Measurements from ENCODE around the gene HPSE2. TPM values are rescaled to one million over a fixed set of nuclear protein-coding genes. Genes with fewer than 3 reads are reported as not detected.

HPSE2 gene
- polyA plus RNA-seq, 1 experiment = not detected

DNA sequence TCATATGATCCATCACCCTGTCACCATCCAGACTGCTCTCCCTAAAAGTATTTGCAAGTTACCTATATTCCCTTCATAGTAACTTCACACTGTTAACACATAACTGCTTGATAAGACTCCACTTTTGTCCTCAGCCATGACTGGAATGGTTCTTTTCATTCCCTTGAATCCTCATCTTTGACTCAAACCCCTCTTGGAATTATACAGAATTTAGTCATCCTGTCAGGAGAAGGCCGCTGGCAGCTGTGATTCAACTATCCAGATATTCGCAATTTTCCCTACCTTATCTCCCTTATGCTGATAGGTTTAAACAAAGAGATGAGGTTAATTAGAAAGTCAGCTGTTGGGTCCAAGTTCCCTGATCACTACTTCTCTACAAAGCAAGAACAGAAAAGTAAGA lies 646.0 kb downstream of the HPSE2 start:
- TF ChIP-seq, protein P1, sequence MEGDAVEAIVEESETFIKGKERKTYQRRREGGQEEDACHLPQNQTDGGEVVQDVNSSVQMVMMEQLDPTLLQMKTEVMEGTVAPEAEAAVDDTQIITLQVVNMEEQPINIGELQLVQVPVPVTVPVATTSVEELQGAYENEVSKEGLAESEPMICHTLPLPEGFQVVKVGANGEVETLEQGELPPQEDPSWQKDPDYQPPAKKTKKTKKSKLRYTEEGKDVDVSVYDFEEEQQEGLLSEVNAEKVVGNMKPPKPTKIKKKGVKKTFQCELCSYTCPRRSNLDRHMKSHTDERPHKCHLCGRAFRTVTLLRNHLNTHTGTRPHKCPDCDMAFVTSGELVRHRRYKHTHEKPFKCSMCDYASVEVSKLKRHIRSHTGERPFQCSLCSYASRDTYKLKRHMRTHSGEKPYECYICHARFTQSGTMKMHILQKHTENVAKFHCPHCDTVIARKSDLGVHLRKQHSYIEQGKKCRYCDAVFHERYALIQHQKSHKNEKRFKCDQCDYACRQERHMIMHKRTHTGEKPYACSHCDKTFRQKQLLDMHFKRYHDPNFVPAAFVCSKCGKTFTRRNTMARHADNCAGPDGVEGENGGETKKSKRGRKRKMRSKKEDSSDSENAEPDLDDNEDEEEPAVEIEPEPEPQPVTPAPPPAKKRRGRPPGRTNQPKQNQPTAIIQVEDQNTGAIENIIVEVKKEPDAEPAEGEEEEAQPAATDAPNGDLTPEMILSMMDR (IDR thresholded peaks at IDR 0.05; ENCODE audit: low read depth, low read length) = no peak
- no peak for DNase-seq (ENCODE audit: low read depth, low spot score)
- ChIA-PET POLR2A (no interaction called here), CTCF (no interaction called here)
- Histone ChIP-seq H3K9me3 (ENCODE audit: control insufficient read depth, insufficient read depth, low read length) (no peaks in the 10 kb centered on the region), H3K27ac (ENCODE audit: low read depth, low read length) (no peak overlapping the region), H3K27me3 (ENCODE audit: control insufficient read depth, insufficient read depth, low read length) (no peaks in the 10 kb centered on the region), H3K4me3 (ENCODE audit: low read depth, low read length) (no peak overlapping the region)

DNA sequence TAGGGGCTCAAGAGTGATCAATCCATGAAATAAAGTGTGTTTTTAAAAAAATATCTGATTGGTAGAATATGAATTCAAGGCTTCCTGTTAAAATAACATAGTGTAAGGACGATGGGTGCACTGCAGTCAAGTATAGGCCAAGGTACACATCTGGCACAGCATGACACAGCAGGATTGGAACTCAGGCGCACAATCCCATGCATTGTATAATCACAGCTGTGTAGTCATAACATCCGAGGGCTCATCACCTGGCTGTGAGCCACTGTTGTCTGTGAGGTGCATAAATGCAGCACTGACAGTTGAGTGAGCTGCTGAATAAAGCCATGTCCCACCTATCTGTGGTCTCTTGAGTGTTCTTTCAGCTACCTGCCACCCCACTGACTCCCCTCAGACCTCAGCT lies 646.6 kb downstream of the HPSE2 start:
- CTCF ChIA-PET = interaction anchor here (1.4 kb wide), 1 partner anchor 122 kb away, joined by 4 read pairs; no protein-coding TSS in a partner anchor
- H3K27me3 ChIP-seq (ENCODE audit: control insufficient read depth, insufficient read depth, low read length) = no peaks in the 10 kb centered on the region

DNA sequence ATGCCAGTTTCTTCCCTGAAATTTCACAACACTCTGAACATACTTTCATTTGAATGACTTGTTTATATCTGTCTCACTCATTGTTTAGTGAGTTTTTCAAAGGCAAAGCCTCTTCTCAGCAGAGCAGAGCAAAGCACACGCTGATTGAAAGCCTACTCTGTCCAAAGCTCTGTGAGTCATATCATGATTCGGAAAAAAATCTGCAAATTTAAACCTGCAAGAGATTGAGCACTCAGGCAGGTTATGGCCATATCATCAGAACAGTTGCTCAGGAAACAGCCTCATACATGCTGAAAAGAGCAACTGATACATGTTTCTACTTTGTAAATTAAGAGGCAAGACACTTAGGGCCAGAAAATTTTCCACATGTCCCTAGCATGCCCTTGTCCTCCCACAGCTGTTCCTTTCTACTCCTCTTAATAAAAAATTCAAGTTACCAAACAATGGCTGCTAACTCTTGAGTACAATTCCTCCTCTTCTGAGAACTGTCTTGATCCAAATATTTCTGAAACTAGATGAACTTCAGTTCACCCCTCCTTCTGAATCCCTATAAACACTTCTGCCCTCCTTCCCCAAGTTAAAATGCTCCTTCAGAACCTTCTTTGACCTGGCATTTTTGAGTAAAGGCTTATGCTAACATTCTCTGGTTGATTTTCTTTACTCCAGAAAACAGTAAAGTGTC lies 648.4 kb downstream of the HPSE2 start:
- Histone ChIP-seq H3K9me3 (ENCODE audit: control insufficient read depth, insufficient read depth, low read length) (no peaks in the 10 kb centered on the region), H3K27me3 (ENCODE audit: control insufficient read depth, insufficient read depth, low read length) (no peaks in the 10 kb centered on the region), H3K27ac (ENCODE audit: low read depth, low read length) (no peak overlapping the region), H3K4me3 (ENCODE audit: low read depth, low read length) (no peak overlapping the region)
- no peak for DNase-seq (ENCODE audit: low read depth, low spot score)
- ChIA-PET POLR2A (no interaction called here), CTCF (interaction anchor here (1.4 kb wide), 1 partner anchor 120 kb away, joined by 4 read pairs; no protein-coding TSS in a partner anchor)
- TF ChIP-seq, protein P1 (IDR thresholded peaks at IDR 0.05; ENCODE audit: low read depth, low read length) = no peak

More for the DNA sequence above, 646.6 kb downstream of the HPSE2 start:
- no peak for DNase-seq (ENCODE audit: low read depth, low spot score)
- no peak overlapping the region for H3K27ac ChIP-seq (ENCODE audit: low read depth, low read length)
- no peaks in the 10 kb centered on the region for H3K9me3 ChIP-seq (ENCODE audit: control insufficient read depth, insufficient read depth, low read length)
- POLR2A ChIA-PET = no interaction called here
- H3K4me3 ChIP-seq (ENCODE audit: low read depth, low read length) = no peak overlapping the region
- TF ChIP-seq, protein P1 (IDR thresholded peaks at IDR 0.05; ENCODE audit: low read depth, low read length) = no peak

DNA sequence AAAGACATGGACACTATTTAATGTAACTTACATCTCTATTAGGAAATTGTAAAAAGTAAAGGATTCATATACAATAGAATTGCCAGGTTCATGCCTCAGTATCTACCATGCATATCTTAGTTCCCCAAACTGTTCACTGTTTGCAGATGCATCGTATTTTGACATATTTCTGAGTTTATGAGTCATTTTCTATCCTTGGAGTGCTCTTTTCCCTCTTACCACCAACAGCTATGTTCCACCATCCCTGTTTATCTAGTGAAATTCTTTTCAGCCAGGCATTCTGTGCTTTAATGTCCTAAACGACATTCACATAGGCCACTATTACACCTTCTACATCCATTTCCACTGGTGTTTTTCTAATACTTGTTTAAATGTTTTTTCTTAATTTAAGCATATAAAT lies 649.6 kb downstream of the HPSE2 start:
- no peak overlapping the region for H3K4me3 ChIP-seq (ENCODE audit: low read depth, low read length)
- POLR2A ChIA-PET = interaction anchor here (0.7 kb wide), 1 partner anchor 1968 kb away, joined by 5 read pairs; no protein-coding TSS in a partner anchor
- CTCF ChIA-PET = no interaction called here
- H3K9me3 ChIP-seq (ENCODE audit: control insufficient read depth, insufficient read depth, low read length) = no peaks in the 10 kb centered on the region
- TF ChIP-seq, protein P1 (IDR thresholded peaks at IDR 0.05; ENCODE audit: low read depth, low read length) = no peak
- DNase-seq (ENCODE audit: low read depth, low spot score) = no peak
- no peak overlapping the region for H3K27ac ChIP-seq (ENCODE audit: low read depth, low read length)
- H3K27me3 ChIP-seq (ENCODE audit: control insufficient read depth, insufficient read depth, low read length) = no peaks in the 10 kb centered on the region

DNA sequence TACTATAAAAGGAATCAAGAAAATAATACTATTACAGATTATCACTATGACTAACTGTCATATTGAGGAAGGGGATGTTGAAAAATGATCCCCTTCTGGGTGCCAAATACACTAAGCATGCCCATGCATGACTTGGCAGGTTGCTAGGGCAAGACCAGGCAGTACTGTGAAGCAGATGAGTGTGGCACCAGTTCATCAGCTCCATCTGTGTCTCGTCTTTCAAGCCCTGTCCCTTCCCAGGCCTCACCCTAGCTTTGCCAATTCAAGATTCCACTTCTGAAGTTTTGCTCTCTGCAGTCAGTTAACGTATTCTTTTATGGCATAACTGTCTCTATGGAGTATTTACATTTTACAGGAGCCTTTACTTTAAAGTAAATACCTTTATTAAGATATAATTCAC lies 653.3 kb downstream of the HPSE2 start:
- ChIA-PET POLR2A (no interaction called here), CTCF (no interaction called here)
- no peak overlapping the region for H3K27ac ChIP-seq (ENCODE audit: low read depth, low read length)
- no peaks in the 10 kb centered on the region for H3K27me3 ChIP-seq (ENCODE audit: control insufficient read depth, insufficient read depth, low read length)
- no peak overlapping the region for H3K4me3 ChIP-seq (ENCODE audit: low read depth, low read length)
- TF ChIP-seq, protein P1 (IDR thresholded peaks at IDR 0.05; ENCODE audit: low read depth, low read length) = no peak
- no peaks in the 10 kb centered on the region for H3K9me3 ChIP-seq (ENCODE audit: control insufficient read depth, insufficient read depth, low read length)
- DNase-seq (ENCODE audit: low read depth, low spot score) = no peak

All from AG04450 (cell line).